HL-60 (cell line): Measurements from ENCODE around the gene ALK.

Experiments
- DNase-seq, 2 experiments: peaks; one replicate each; pipeline ENCODE4 v3.0.0-alpha.2; 2010 to 2020; ENCODE audit warnings: low read depth in 1 of 2, low spot score in 1 of 2
- H3K27ac ChIP-seq: fragments of 250-450 bp; sonication (Bioruptor Pico); replicated peaks from 2 replicates; pipeline ENCODE4 v1.5.1; 2020; ENCODE audit warnings: mild to moderate bottlenecking, moderate library complexity
- H3K27me3 ChIP-seq: fragments of 250-450 bp; sonication (Bioruptor Pico); 2 replicates; pipeline ENCODE4 v1.5.1; 2021; ENCODE audit warnings: mild to moderate bottlenecking, moderate library complexity; ENCODE audit not compliant: insufficient read depth, poor library complexity, severe bottlenecking
- H3K4me3 ChIP-seq: replicated peaks from 2 replicates; pipeline ENCODE4 v1.5.1; 2011; ENCODE audit warnings: mild to moderate bottlenecking, control low read depth, low read length; ENCODE audit not compliant: insufficient read depth
- GABPA ChIP-seq: IDR thresholded peaks from 2 replicates; pipeline ENCODE4 v1.6.1; 2012; ENCODE audit warnings: low read depth
- POLR2AphosphoS5 ChIP-seq: IDR thresholded peaks from 2 replicates; pipeline ENCODE4 v1.6.1; 2012; ENCODE audit warnings: low read depth
- SPI1 ChIP-seq: IDR thresholded peaks from 2 replicates; pipeline ENCODE4 v1.6.1; 2012; ENCODE audit warnings: low read depth, mild to moderate bottlenecking, borderline replicate concordance
- TF ChIP-seq, protein P1 (sequence below): IDR thresholded peaks from 2 replicates; pipeline ENCODE4 v1.6.1; 2012; ENCODE audit warnings: low read depth; ENCODE audit not compliant: insufficient replicate concordance
- TF ChIP-seq, protein P2 (sequence below): IDR thresholded peaks from one replicate; pipeline ENCODE4 v1.5.1; 2011; ENCODE audit warnings: low read length, control low read depth, inconsistent platforms; ENCODE audit not compliant: insufficient read depth

The ALK gene

DNA sequence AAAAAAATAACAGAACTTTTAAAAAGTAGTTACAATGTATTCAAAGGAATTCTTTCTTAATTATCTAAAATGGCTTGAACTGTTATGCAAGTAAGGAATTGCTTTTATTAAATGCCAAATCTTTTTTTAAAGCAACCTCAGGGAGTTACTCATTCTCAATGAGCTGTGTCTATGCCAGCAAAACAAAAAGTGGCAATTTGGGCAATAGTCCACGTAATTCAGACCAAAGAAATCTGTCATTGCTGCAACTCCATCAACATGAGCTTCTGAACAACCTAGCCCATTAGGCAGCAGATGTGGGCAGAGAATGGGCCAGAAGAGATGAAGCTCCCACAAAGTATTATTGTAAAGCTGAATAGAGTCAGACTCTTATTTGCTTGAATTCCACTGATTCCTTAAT is 118.4 kb downstream of the ALK start:
- no peak overlapping the region for H3K4me3 ChIP-seq
- H3K27ac ChIP-seq: no peak overlapping the region
- H3K27me3 ChIP-seq: no peaks in the 10 kb centered on the region
- DNase-seq: no peak
- TF ChIP-seq, protein P1, sequence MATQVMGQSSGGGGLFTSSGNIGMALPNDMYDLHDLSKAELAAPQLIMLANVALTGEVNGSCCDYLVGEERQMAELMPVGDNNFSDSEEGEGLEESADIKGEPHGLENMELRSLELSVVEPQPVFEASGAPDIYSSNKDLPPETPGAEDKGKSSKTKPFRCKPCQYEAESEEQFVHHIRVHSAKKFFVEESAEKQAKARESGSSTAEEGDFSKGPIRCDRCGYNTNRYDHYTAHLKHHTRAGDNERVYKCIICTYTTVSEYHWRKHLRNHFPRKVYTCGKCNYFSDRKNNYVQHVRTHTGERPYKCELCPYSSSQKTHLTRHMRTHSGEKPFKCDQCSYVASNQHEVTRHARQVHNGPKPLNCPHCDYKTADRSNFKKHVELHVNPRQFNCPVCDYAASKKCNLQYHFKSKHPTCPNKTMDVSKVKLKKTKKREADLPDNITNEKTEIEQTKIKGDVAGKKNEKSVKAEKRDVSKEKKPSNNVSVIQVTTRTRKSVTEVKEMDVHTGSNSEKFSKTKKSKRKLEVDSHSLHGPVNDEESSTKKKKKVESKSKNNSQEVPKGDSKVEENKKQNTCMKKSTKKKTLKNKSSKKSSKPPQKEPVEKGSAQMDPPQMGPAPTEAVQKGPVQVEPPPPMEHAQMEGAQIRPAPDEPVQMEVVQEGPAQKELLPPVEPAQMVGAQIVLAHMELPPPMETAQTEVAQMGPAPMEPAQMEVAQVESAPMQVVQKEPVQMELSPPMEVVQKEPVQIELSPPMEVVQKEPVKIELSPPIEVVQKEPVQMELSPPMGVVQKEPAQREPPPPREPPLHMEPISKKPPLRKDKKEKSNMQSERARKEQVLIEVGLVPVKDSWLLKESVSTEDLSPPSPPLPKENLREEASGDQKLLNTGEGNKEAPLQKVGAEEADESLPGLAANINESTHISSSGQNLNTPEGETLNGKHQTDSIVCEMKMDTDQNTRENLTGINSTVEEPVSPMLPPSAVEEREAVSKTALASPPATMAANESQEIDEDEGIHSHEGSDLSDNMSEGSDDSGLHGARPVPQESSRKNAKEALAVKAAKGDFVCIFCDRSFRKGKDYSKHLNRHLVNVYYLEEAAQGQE: no peak
- TF ChIP-seq POLR2AphosphoS5 (no peak), SPI1 (no peak), GABPA (no peak)
- TF ChIP-seq, protein P2, sequence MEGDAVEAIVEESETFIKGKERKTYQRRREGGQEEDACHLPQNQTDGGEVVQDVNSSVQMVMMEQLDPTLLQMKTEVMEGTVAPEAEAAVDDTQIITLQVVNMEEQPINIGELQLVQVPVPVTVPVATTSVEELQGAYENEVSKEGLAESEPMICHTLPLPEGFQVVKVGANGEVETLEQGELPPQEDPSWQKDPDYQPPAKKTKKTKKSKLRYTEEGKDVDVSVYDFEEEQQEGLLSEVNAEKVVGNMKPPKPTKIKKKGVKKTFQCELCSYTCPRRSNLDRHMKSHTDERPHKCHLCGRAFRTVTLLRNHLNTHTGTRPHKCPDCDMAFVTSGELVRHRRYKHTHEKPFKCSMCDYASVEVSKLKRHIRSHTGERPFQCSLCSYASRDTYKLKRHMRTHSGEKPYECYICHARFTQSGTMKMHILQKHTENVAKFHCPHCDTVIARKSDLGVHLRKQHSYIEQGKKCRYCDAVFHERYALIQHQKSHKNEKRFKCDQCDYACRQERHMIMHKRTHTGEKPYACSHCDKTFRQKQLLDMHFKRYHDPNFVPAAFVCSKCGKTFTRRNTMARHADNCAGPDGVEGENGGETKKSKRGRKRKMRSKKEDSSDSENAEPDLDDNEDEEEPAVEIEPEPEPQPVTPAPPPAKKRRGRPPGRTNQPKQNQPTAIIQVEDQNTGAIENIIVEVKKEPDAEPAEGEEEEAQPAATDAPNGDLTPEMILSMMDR: no peak

DNA sequence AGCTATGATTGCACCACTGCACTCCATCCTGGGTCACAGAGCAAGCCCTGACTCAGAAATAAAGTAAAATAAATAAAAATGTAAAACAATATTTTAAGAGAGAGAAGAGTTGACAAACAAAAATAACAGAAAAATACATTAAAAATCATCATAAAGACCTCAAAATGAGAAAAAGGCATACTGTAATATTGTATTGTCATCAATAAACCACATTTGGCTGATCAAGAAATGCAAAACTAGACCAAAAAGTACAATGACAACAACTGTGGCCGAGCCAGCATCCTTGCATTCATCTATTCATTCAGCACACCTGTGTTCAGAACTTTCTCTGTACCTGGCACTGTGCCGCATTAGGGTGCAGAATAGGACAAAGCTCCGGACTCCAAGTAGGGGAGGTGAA is 121.8 kb downstream of the ALK start:
- DNase-seq: no peak
- no peak overlapping the region for H3K27ac ChIP-seq
- no peak overlapping the region for H3K4me3 ChIP-seq
- TF ChIP-seq, protein P1: no peak
- TF ChIP-seq POLR2AphosphoS5: no peak
- TF ChIP-seq, protein P2: no peak
- no peaks in the 10 kb centered on the region for H3K27me3 ChIP-seq

GRCh38 chr2:29797916-29798315 is 123.5 kb downstream of the ALK start:
- TF ChIP-seq POLR2AphosphoS5 (no peak), GABPA (no peak), SPI1 (no peak)
- TF ChIP-seq, protein P2: no peak
- TF ChIP-seq, protein P1: no peak
- no peak overlapping the region for H3K27ac ChIP-seq
- no peak overlapping the region for H3K4me3 ChIP-seq
- no peaks in the 10 kb centered on the region for H3K27me3 ChIP-seq
- no peak for DNase-seq
